ENCODE measurements around the gene PIGW. TPM values are rescaled to one million over a fixed set of nuclear protein-coding genes. Genes with fewer than 3 reads are reported as not detected.

PIGW gene
- total RNA-seq, 1 experiment from 2014 or later: 21.7 TPM

GRCh38 chr17:36547776-36548175, 13.0 kb downstream of the PIGW start:
- Mint-ChIP-seq H3K4me3 (peak overlapping the region; percentile 94), H3K27ac (peak overlapping the region; percentile 67; the same call in 1 of the 2 replicates), H3K36me3 (peaks cover 3% of the 10 kb centered on the region; the same call in 1 of the 2 replicates), H3K27me3 (ENCODE audit: low read depth) (no peaks in the 10 kb centered on the region), H3K9me3 (no peaks in the 10 kb centered on the region), H3K4me1 (peaks cover 24% of the 10 kb centered on the region)
- no peak for ATAC-seq
- DNase-seq (ENCODE audit: low spot score): no peak
- ChIA-PET CTCF (interaction anchor here (1.0 to 5.4 kb wide), 2 partner anchors 13 to 54 kb away, joined by 3 to 40 read pairs; partner anchors contain the start of genes MRM1, MYO19 and PIGW), POLR2A (interaction anchor here (1.2 kb wide), 1 partner anchor 14 kb away, joined by 3 read pairs; no protein-coding TSS in a partner anchor)
- no peak for TF ChIP-seq TCF7 (CRISPR knock-in tag; IDR thresholded peaks at IDR 0.05; ENCODE audit: low read depth)
- no peak for TF ChIP-seq TEAD1 (CRISPR knock-in tag; IDR thresholded peaks at IDR 0.05)
- no peak for TF ChIP-seq ZNF416 (CRISPR knock-in tag; IDR thresholded peaks at IDR 0.05)
- TF ChIP-seq, protein P1, sequence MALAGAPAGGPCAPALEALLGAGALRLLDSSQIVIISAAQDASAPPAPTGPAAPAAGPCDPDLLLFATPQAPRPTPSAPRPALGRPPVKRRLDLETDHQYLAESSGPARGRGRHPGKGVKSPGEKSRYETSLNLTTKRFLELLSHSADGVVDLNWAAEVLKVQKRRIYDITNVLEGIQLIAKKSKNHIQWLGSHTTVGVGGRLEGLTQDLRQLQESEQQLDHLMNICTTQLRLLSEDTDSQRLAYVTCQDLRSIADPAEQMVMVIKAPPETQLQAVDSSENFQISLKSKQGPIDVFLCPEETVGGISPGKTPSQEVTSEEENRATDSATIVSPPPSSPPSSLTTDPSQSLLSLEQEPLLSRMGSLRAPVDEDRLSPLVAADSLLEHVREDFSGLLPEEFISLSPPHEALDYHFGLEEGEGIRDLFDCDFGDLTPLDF (CRISPR knock-in tag; IDR thresholded peaks at IDR 0.05): no peak
- TF ChIP-seq, protein P2, sequence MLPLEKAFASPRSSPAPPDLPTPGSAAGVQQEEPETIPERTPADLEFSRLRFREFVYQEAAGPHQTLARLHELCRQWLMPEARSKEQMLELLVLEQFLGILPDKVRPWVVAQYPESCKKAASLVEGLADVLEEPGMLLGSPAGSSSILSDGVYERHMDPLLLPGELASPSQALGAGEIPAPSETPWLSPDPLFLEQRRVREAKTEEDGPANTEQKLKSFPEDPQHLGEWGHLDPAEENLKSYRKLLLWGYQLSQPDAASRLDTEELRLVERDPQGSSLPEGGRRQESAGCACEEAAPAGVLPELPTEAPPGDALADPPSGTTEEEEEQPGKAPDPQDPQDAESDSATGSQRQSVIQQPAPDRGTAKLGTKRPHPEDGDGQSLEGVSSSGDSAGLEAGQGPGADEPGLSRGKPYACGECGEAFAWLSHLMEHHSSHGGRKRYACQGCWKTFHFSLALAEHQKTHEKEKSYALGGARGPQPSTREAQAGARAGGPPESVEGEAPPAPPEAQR (CRISPR knock-in tag; IDR thresholded peaks at IDR 0.05): no peak
- TF ChIP-seq FOXP4 (CRISPR knock-in tag; IDR thresholded peaks at IDR 0.05): no peak
- TF ChIP-seq, protein P3, sequence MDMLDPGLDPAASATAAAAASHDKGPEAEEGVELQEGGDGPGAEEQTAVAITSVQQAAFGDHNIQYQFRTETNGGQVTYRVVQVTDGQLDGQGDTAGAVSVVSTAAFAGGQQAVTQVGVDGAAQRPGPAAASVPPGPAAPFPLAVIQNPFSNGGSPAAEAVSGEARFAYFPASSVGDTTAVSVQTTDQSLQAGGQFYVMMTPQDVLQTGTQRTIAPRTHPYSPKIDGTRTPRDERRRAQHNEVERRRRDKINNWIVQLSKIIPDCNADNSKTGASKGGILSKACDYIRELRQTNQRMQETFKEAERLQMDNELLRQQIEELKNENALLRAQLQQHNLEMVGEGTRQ (CRISPR knock-in tag; IDR thresholded peaks at IDR 0.05): no peak
- no peak for TF ChIP-seq HMGA2 (CRISPR knock-in tag; IDR thresholded peaks at IDR 0.05)

DNA sequence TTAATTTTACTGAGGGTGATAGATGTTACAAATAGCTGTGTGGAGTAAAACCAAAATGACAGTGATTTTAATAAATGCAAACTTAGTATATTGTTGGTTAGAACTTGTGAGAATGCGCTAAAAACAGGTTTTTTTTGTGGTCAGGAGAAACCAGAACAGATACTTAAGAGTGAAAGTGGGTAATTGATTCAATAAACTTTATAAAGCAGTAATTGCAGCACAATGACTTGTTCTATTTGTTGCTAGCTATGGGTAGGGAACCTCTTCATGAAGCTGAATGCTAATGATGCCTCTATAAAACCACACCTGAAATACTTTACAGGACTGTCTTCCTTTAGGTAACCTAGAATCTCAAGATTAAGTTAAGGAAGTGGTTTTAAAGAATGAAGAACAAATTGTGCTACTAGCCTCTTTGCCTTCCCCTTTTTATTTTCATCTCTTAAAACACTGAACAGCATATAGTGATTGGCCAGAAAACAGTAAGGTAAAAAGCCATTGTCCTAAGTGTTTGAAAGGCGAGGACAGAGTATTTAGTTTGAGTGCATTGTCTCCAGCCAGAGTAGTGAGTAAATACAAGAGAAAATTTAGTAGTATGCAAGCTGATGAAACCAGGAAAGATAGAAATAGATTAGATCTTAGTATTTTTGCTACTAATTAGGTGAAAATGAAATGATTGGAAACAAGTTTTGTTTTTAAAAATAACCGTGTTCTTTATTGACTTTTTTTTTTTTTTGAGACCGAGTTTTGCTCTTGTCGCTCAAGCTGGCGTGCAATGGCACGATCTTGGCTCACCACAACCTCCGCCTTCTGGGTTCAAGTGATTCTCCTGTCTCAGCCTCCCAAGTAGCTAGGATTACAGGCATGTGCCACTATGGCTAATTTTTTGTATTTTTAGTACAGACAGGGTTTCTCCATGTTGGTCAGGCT, 16.0 kb downstream of the PIGW start:
- no peak overlapping the region for H3K4me3 Mint-ChIP-seq
- ChIA-PET POLR2A (no interaction called here), CTCF (interaction anchor here (1.0 kb wide), 1 partner anchor 17 kb away, joined by 4 read pairs; no protein-coding TSS in a partner anchor)
- no peaks in the 10 kb centered on the region for H3K9me3 Mint-ChIP-seq
- TF ChIP-seq GRHL2 (CRISPR knock-in tag; IDR thresholded peaks at IDR 0.05; ENCODE audit: insufficient replicate concordance, severe bottlenecking): no peak
- TF ChIP-seq, protein P1 (CRISPR knock-in tag; IDR thresholded peaks at IDR 0.05): no peak
- no peak for TF ChIP-seq NFATC4 (CRISPR knock-in tag; IDR thresholded peaks at IDR 0.05)
- TF ChIP-seq HMGA2 (CRISPR knock-in tag; IDR thresholded peaks at IDR 0.05): no peak
- no peak for TF ChIP-seq ELF4 (CRISPR knock-in tag; IDR thresholded peaks at IDR 0.05; ENCODE audit: low read depth)
- no peak for TF ChIP-seq ZNF121 (CRISPR knock-in tag; IDR thresholded peaks at IDR 0.05)
- no peak for TF ChIP-seq ZNF416 (CRISPR knock-in tag; IDR thresholded peaks at IDR 0.05)
- no peak for TF ChIP-seq ZNF138 (CRISPR knock-in tag; conservative IDR thresholded peaks at IDR 0.05)
- no peak for TF ChIP-seq ZNF232 (CRISPR knock-in tag; IDR thresholded peaks at IDR 0.05)
- TF ChIP-seq NR2C2 (CRISPR knock-in tag; IDR thresholded peaks at IDR 0.05): no peak
- TF ChIP-seq ATF6 (CRISPR knock-in tag; IDR thresholded peaks at IDR 0.05): no peak
- TF ChIP-seq FOXJ3 (CRISPR knock-in tag; IDR thresholded peaks at IDR 0.05; ENCODE audit: borderline replicate concordance): no peak
- TF ChIP-seq, protein P4, sequence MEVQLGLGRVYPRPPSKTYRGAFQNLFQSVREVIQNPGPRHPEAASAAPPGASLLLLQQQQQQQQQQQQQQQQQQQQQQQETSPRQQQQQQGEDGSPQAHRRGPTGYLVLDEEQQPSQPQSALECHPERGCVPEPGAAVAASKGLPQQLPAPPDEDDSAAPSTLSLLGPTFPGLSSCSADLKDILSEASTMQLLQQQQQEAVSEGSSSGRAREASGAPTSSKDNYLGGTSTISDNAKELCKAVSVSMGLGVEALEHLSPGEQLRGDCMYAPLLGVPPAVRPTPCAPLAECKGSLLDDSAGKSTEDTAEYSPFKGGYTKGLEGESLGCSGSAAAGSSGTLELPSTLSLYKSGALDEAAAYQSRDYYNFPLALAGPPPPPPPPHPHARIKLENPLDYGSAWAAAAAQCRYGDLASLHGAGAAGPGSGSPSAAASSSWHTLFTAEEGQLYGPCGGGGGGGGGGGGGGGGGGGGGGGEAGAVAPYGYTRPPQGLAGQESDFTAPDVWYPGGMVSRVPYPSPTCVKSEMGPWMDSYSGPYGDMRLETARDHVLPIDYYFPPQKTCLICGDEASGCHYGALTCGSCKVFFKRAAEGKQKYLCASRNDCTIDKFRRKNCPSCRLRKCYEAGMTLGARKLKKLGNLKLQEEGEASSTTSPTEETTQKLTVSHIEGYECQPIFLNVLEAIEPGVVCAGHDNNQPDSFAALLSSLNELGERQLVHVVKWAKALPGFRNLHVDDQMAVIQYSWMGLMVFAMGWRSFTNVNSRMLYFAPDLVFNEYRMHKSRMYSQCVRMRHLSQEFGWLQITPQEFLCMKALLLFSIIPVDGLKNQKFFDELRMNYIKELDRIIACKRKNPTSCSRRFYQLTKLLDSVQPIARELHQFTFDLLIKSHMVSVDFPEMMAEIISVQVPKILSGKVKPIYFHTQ (CRISPR knock-in tag; IDR thresholded peaks at IDR 0.05): no peak
- peaks cover 6% of the 10 kb centered on the region for H3K36me3 Mint-ChIP-seq
- peaks cover 19% of the 10 kb centered on the region for H3K4me1 Mint-ChIP-seq
- peak overlapping the region; percentile 92 for H3K27ac Mint-ChIP-seq
- DNase-seq (ENCODE audit: low spot score): no peak
- no peaks in the 10 kb centered on the region for H3K27me3 Mint-ChIP-seq (ENCODE audit: low read depth)
- no peak for ATAC-seq

All from WTC11 (cell line).